Skin of body (tissue), 3 donors: ENCODE results near the gene BRMS1. TPM values are rescaled to one million over a fixed set of nuclear protein-coding genes. Genes with fewer than 3 reads are reported as not detected.

Source experiments
- DNase-seq: peaks from one replicate; lab custom pipeline; 2025; lab: John Stamatoyannopoulos, UW
- small RNA-seq: library from RNA; depleted of rRNA; stranded (forward); fragments of <200 nt; gene quantifications from one replicate; pipeline ENCODE3, GENCODE V24; 2014; ENCODE audit warnings: low replicate concordance
- total RNA-seq: library from RNA; depleted of rRNA; stranded (reverse); fragments of >200 nt; gene quantifications from one replicate; pipeline ENCODE4 v1.2.3, GENCODE V29; 2014

The BRMS1 gene
- total RNA-seq, 1 donor from 2014 or later: 14.6 TPM

GRCh38 chr11:66287889-66288670 lies 56.8 kb downstream of the BRMS1 start:
- DNase-seq: no peak

Small RNAs within 50 kb of the gene (small RNA-seq; reads per million reads assigned to genes)
- gene RF00017 (not detected), gene RNU1-84P (0.07 reads per million)

Other genes with a start within 250 kb of the BRMS1 start
- gene KLC2, start 87.4 kb downstream of the BRMS1 start, total RNA-seq: 9.8 TPM
- 33.6 TPM for gene RAB1B, start 76.5 kb downstream of the BRMS1 start, total RNA-seq
- 0.59 TPM for gene CNIH2, start 66.9 kb downstream of the BRMS1 start, total RNA-seq
- 49.7 TPM for gene YIF1A, start 56.0 kb downstream of the BRMS1 start, total RNA-seq
- gene TMEM151A, start 53.2 kb downstream of the BRMS1 start, total RNA-seq: not detected
- 31.2 TPM for gene CD248, start 28.1 kb downstream of the BRMS1 start, total RNA-seq
- 3.6 TPM for gene RIN1, start 8.7 kb downstream of the BRMS1 start, total RNA-seq
- gene B4GAT1, start 2.5 kb upstream of the BRMS1 start, total RNA-seq: 16.0 TPM
- 0.89 TPM for gene SLC29A2, start 26.7 kb upstream of the BRMS1 start, total RNA-seq
- gene NPAS4, start 75.9 kb upstream of the BRMS1 start, total RNA-seq: 2.7 TPM
- 18.8 TPM for gene MRPL11, start 93.7 kb upstream of the BRMS1 start, total RNA-seq
- 5.0 TPM for gene PELI3, start 121.8 kb upstream of the BRMS1 start, total RNA-seq
- gene DPP3, start 135.3 kb upstream of the BRMS1 start, total RNA-seq: 16.0 TPM
- 25.0 TPM for gene BBS1, start 165.5 kb upstream of the BRMS1 start, total RNA-seq
- 4.3 TPM for gene ZDHHC24, start 200.9 kb upstream of the BRMS1 start, total RNA-seq
- 13.5 TPM for gene ACTN3, start 201.8 kb upstream of the BRMS1 start, total RNA-seq
- 20.0 TPM for gene CTSF, start 223.5 kb upstream of the BRMS1 start, total RNA-seq
- gene CCDC87, start 248.0 kb upstream of the BRMS1 start, total RNA-seq: 0.10 TPM
- gene CCS, start 248.1 kb upstream of the BRMS1 start, total RNA-seq: 21.0 TPM